Testis (tissue), 2 donors: ENCODE data around the gene FOXD2.
"Not testable (repeated sequence)": the region's sequence is repeated elsewhere in the genome, so short reads cannot be mapped to it uniquely, and the experiment has no call there.

Source experiments
- CTCF ChIP-seq, 3 experiments: fragments of 450-650 bp in 2 of 3; fragments of 200-600 bp in 1 of 3; sonication (generic) in 1 of 3; IDR thresholded peaks; one replicate each; pipeline ENCODE4 v1.5.1; 2016 to 2019; ENCODE audit warnings: antibody characterized with exemption in 3 of 3, mild to moderate bottlenecking in 2 of 3, moderate library complexity in 1 of 3
- POLR2A ChIP-seq: fragments of 450-650 bp; IDR thresholded peaks from one replicate; pipeline ENCODE4 v1.6.1; 2017; ENCODE audit warnings: antibody characterized with exemption, mild to moderate bottlenecking, moderate library complexity

- not testable (repeated sequence) for TF ChIP-seq POLR2A; CTCF (IDR thresholded peaks at IDR 0.05)
Observed at GRCh38 chr1:47453910-47454309, 16.1 kb downstream of the FOXD2 start.
